Liver (tissue), 9 donors: ENCODE results near the gene CTXN2. TPM values are rescaled to one million over a fixed set of nuclear protein-coding genes. Genes with fewer than 3 reads are reported as not detected.

Experiments used
- DNase-seq: peaks from one replicate; pipeline ENCODE4 v3.0.0-alpha.2; 2017; ENCODE audit warnings: low spot score
- H3K27ac ChIP-seq, 2 donors: one replicate each; pipeline ENCODE4 v1.7.0; 2013; ENCODE audit warnings: inconsistent platforms in 2 of 2, low read length in 2 of 2, control low read depth in 1 of 2, low read depth in 1 of 2, mild to moderate bottlenecking in 1 of 2
- H3K27me3 ChIP-seq, 4 donors: one replicate each; pipeline versions ENCODE4 v1.6.1 to v1.7.0; 2013; ENCODE audit warnings: low read length in 3 of 4, inconsistent platforms in 1 of 4, mild to moderate bottlenecking in 1 of 4, moderate library complexity in 1 of 4; ENCODE audit not compliant: control insufficient read depth in 4 of 4, insufficient read depth in 4 of 4
- H3K36me3 ChIP-seq, 4 donors: one replicate each; pipeline versions ENCODE4 v1.6.1 to v1.7.0; 2013; ENCODE audit warnings: low read length in 3 of 4, mild to moderate bottlenecking in 3 of 4, low read depth in 1 of 4, moderate library complexity in 1 of 4; ENCODE audit not compliant: control insufficient read depth in 4 of 4, insufficient read depth in 3 of 4
- H3K4me1 ChIP-seq, 4 donors: one replicate each; pipeline versions ENCODE4 v1.6.1 to v1.7.0; 2013; ENCODE audit warnings: low read length in 3 of 4, mild to moderate bottlenecking in 3 of 4, moderate library complexity in 1 of 4; ENCODE audit not compliant: control insufficient read depth in 4 of 4, insufficient read depth in 4 of 4
- H3K4me3 ChIP-seq, 3 donors: one replicate each; pipeline versions ENCODE4 v1.6.1 to v1.7.0; 2013; ENCODE audit warnings: low read length in 3 of 3, control low read depth in 1 of 3, low read depth in 1 of 3, mild to moderate bottlenecking in 1 of 3
- H3K9ac ChIP-seq, 2 donors: one replicate each; pipeline ENCODE4 v1.7.0; 2013; ENCODE audit warnings: low read length in 2 of 2, mild to moderate bottlenecking in 2 of 2, moderate library complexity in 2 of 2, control low read depth in 1 of 2, low read depth in 1 of 2
- H3K9me3 ChIP-seq, 4 donors: one replicate each; pipeline versions ENCODE4 v1.6.1 to v1.7.0; 2013; ENCODE audit warnings: low read length in 3 of 4; ENCODE audit not compliant: control insufficient read depth in 4 of 4
- EGR1 ChIP-seq, 2 donors: IDR thresholded peaks; 2 replicates each; pipeline ENCODE4 v1.6.1; 2016 to 2018; ENCODE audit warnings: antibody characterized with exemption in 2 of 2, low read depth in 2 of 2
- FOXA1 ChIP-seq: IDR thresholded peaks from 2 replicates; pipeline ENCODE4 v1.6.1; 2016; ENCODE audit warnings: antibody characterized with exemption
- FOXA2 ChIP-seq: IDR thresholded peaks from 2 replicates; pipeline ENCODE4 v1.6.1; 2016; ENCODE audit warnings: antibody characterized with exemption
- GABPA ChIP-seq, 2 donors: IDR thresholded peaks in 1 of 2; conservative IDR thresholded peaks in 1 of 2; 2 replicates each; pipeline ENCODE4 v1.6.1; 2016; ENCODE audit warnings: antibody characterized with exemption in 2 of 2, mild to moderate bottlenecking in 1 of 2, moderate library complexity in 1 of 2
- HNF4A ChIP-seq, 2 donors: conservative IDR thresholded peaks; 2 replicates each; pipeline ENCODE4 v1.6.1; 2016; ENCODE audit warnings: antibody characterized with exemption in 2 of 2, mild to moderate bottlenecking in 2 of 2
- HNF4G ChIP-seq: IDR thresholded peaks from 2 replicates; pipeline ENCODE4 v1.6.1; 2016; ENCODE audit warnings: antibody characterized with exemption
- JUND ChIP-seq, 2 donors: IDR thresholded peaks; 2 replicates each; pipeline ENCODE4 v1.6.1; 2016; ENCODE audit warnings: antibody characterized with exemption in 2 of 2
- NR2F2 ChIP-seq: IDR thresholded peaks from 2 replicates; pipeline ENCODE4 v1.6.1; 2016; ENCODE audit warnings: antibody characterized with exemption
- RAD21 ChIP-seq, 2 donors: IDR thresholded peaks; 2 replicates each; pipeline ENCODE4 v1.6.1; 2016; ENCODE audit warnings: antibody characterized with exemption in 2 of 2, mild to moderate bottlenecking in 2 of 2
- RXRA ChIP-seq, 2 donors: IDR thresholded peaks; 2 replicates each; pipeline ENCODE4 v1.6.1; 2017 to 2018; ENCODE audit warnings: antibody characterized with exemption in 2 of 2, mild to moderate bottlenecking in 1 of 2
- SP1 ChIP-seq: IDR thresholded peaks from 2 replicates; pipeline ENCODE4 v1.6.1; 2018; ENCODE audit warnings: antibody characterized with exemption, mild to moderate bottlenecking
- TAF1 ChIP-seq: conservative IDR thresholded peaks from 2 replicates; pipeline ENCODE4 v1.6.1; 2016; ENCODE audit warnings: antibody characterized with exemption, mild to moderate bottlenecking
- YY1 ChIP-seq: IDR thresholded peaks from 2 replicates; pipeline ENCODE4 v1.6.1; 2016; ENCODE audit warnings: antibody characterized with exemption, mild to moderate bottlenecking
- WGBS: extraction: QIAGEN DNeasy Blood & Tissue Kit; methylation state at CpG from one replicate; pipeline ENCODE4 v1.1.7; 2013; 5-methylcytosine and 5-hydroxymethylcytosine counted together
- polyA plus RNA-seq, 2 donors: library from polyadenylated mRNA; stranded (reverse) in 1 of 2; unstranded in 1 of 2; fragments of 200-250 nt in 1 of 2; fragments of >200 nt in 1 of 2; fragmentation: Nextera tagmentation in 1 of 2; extraction: Ambion mirVana in 1 of 2; gene quantifications; one replicate each; pipeline versions ENCODE4 v1.2.1 to v1.2.3, GENCODE V29; 2013 to 2015
- total RNA-seq, 2 donors: library from RNA; depleted of rRNA; stranded (reverse); fragments of >200 nt; gene quantifications; one replicate each; pipeline ENCODE4 v1.2.3, GENCODE V29; 2014
- TF ChIP-seq, protein P1 (sequence below): IDR thresholded peaks from 2 replicates; pipeline ENCODE4 v1.6.1; 2016; ENCODE audit warnings: antibody characterized with exemption
- TF ChIP-seq, protein P2 (sequence below): IDR thresholded peaks from 2 replicates; pipeline ENCODE4 v1.6.1; 2016; ENCODE audit warnings: antibody characterized with exemption, mild to moderate bottlenecking
- TF ChIP-seq, protein P3 (sequence below): IDR thresholded peaks from 2 replicates; pipeline ENCODE4 v1.6.1; 2016; ENCODE audit warnings: antibody characterized with exemption
- TF ChIP-seq, protein P4 (sequence below): fragments of 150-350 bp; IDR thresholded peaks from 2 replicates; pipeline ENCODE4 v1.5.1; 2017; ENCODE audit warnings: improper control_type of control experiment, low read depth, low read length; ENCODE audit not compliant: missing input control
- TF ChIP-seq, protein P5 (sequence below): IDR thresholded peaks from 2 replicates; pipeline ENCODE4 v1.6.1; 2016; ENCODE audit warnings: antibody characterized with exemption
- donor health status: healthy.
- donor health status: healthy.
- donor health status: healthy.
- donor health status: healthy.
- donor health status: healthy.

CTXN2 gene
- total and polyA plus RNA-seq, 4 donors: not detected

DNA sequence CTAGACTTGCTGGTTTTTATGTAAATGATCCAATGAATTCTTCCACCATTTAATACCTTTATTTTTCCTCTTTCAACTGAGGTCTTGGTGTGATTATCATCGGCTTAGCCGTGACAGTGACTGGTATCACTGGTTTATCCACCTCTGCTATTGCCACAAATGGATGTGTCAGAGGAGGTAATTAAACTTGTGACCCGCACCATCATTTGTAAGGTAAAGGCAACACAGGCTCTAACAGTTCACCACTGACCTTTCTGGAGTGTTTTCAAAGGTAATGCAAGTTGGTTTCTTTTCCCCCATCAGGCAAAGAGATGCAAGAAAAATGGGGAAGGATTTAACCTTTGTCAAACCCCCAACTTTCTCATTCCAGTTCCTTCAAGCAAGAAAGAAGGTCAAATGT, 34.3 kb downstream of the CTXN2 start:
- 73% methylated on average over 3 of the region's 3 CpGs for WGBS
- peaks cover 0 to 3% (median 0%) of the 10 kb centered on the region in 4 donors for H3K27me3 ChIP-seq
- H3K36me3 ChIP-seq: no peaks in the 10 kb centered on the region
- no peak overlapping the region for H3K9ac ChIP-seq
- no peak overlapping the region for H3K4me3 ChIP-seq
- TF ChIP-seq FOXA1 (no peak), EGR1 (IDR thresholded peaks at IDR 0.05; ENCODE audit: low read depth in 2 of 2) (no peak), SP1 (no peak), RAD21 (IDR thresholded peaks at IDR 0.05) (no peak), YY1 (no peak)
- TF ChIP-seq, protein P1, sequence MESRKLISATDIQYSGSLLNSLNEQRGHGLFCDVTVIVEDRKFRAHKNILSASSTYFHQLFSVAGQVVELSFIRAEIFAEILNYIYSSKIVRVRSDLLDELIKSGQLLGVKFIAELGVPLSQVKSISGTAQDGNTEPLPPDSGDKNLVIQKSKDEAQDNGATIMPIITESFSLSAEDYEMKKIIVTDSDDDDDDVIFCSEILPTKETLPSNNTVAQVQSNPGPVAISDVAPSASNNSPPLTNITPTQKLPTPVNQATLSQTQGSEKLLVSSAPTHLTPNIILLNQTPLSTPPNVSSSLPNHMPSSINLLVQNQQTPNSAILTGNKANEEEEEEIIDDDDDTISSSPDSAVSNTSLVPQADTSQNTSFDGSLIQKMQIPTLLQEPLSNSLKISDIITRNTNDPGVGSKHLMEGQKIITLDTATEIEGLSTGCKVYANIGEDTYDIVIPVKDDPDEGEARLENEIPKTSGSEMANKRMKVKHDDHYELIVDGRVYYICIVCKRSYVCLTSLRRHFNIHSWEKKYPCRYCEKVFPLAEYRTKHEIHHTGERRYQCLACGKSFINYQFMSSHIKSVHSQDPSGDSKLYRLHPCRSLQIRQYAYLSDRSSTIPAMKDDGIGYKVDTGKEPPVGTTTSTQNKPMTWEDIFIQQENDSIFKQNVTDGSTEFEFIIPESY: no peak
- no peak overlapping the region for H3K27ac ChIP-seq
- no peaks in the 10 kb centered on the region for H3K4me1 ChIP-seq
- H3K9me3 ChIP-seq: no peaks in the 10 kb centered on the region
- DNase-seq: no peak

DNA sequence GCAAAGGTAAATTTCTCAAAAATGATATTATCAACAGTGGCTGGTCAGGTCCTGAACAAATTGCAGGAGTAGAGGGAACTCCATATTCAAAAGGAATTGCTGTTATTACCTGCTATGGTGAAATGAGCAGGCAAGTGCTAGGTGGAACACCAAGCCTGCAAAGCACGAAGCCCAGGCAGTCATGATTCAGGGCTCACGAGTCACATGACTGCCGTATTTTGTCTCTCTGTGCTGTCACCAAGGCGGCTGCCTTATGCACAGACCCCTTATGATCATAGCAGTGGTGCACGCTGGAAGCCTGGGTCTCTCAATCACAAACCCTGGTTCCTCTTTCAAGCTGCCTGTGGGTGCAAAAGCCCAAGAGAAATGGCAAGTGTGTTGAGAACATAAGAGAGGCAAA, 39.0 kb downstream of the CTXN2 start:
- Histone ChIP-seq H3K9me3 (no peaks in the 10 kb centered on the region), H3K4me3 (no peak overlapping the region), H3K9ac (no peak overlapping the region), H3K27ac (no peak overlapping the region), H3K36me3 (no peaks in the 10 kb centered on the region), H3K27me3 (no peaks in the 10 kb centered on the region), H3K4me1 (no peaks in the 10 kb centered on the region)
- TF ChIP-seq NR2F2 (no peak), JUND (IDR thresholded peaks at IDR 0.05) (no peak), GABPA (IDR thresholded peaks at IDR 0.05 in 1 of 2, conservative IDR thresholded peaks at IDR 0.05 in 1 of 2) (no peak), SP1 (no peak), FOXA1 (no peak), EGR1 (IDR thresholded peaks at IDR 0.05; ENCODE audit: low read depth in 2 of 2) (no peak)
- 81% methylated on average over 5 of the region's 5 CpGs for WGBS
- no peak for DNase-seq

DNA sequence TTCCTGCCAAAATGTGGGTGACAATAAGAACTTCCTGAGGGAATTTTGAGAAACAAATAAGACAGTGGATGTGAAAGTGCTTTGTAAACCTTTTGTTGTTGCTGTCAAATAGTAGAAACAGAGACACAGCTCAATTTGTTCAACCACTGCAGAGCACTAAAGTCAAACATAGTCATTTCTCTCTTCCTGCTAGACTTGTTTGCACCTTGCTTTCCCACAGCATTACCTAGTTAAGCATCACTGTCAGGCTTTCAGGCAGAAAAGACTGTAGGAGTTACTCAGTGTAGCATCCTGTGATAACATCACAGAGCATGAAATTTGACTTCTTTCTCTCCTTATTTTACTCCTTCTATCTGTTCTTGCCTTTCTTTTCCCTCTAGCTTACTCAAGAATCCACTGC, 41.8 kb downstream of the CTXN2 start:
- H3K27ac ChIP-seq: no peak overlapping the region
- peaks cover 0 to 2% (median 0%) of the 10 kb centered on the region in 4 donors for H3K27me3 ChIP-seq
- H3K4me1 ChIP-seq: no peaks in the 10 kb centered on the region
- H3K9ac ChIP-seq: no peak overlapping the region
- no peak overlapping the region for H3K4me3 ChIP-seq
- H3K9me3 ChIP-seq: no peaks in the 10 kb centered on the region
- TF ChIP-seq EGR1 (IDR thresholded peaks at IDR 0.05; ENCODE audit: low read depth in 2 of 2) (no peak), HNF4A (conservative IDR thresholded peaks at IDR 0.05) (no peak), RAD21 (IDR thresholded peaks at IDR 0.05) (no peak), SP1 (no peak), YY1 (no peak), FOXA2 (no peak), HNF4G (no peak), RXRA (IDR thresholded peaks at IDR 0.05) (no peak), JUND (IDR thresholded peaks at IDR 0.05) (no peak), NR2F2 (no peak), FOXA1 (no peak), TAF1 (no peak), GABPA (IDR thresholded peaks at IDR 0.05 in 1 of 2, conservative IDR thresholded peaks at IDR 0.05 in 1 of 2) (no peak)
- TF ChIP-seq, protein P2, sequence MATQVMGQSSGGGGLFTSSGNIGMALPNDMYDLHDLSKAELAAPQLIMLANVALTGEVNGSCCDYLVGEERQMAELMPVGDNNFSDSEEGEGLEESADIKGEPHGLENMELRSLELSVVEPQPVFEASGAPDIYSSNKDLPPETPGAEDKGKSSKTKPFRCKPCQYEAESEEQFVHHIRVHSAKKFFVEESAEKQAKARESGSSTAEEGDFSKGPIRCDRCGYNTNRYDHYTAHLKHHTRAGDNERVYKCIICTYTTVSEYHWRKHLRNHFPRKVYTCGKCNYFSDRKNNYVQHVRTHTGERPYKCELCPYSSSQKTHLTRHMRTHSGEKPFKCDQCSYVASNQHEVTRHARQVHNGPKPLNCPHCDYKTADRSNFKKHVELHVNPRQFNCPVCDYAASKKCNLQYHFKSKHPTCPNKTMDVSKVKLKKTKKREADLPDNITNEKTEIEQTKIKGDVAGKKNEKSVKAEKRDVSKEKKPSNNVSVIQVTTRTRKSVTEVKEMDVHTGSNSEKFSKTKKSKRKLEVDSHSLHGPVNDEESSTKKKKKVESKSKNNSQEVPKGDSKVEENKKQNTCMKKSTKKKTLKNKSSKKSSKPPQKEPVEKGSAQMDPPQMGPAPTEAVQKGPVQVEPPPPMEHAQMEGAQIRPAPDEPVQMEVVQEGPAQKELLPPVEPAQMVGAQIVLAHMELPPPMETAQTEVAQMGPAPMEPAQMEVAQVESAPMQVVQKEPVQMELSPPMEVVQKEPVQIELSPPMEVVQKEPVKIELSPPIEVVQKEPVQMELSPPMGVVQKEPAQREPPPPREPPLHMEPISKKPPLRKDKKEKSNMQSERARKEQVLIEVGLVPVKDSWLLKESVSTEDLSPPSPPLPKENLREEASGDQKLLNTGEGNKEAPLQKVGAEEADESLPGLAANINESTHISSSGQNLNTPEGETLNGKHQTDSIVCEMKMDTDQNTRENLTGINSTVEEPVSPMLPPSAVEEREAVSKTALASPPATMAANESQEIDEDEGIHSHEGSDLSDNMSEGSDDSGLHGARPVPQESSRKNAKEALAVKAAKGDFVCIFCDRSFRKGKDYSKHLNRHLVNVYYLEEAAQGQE: no peak
- TF ChIP-seq, protein P1: no peak
- TF ChIP-seq, protein P3, sequence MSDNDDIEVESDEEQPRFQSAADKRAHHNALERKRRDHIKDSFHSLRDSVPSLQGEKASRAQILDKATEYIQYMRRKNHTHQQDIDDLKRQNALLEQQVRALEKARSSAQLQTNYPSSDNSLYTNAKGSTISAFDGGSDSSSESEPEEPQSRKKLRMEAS: no peak
- TF ChIP-seq, protein P4, sequence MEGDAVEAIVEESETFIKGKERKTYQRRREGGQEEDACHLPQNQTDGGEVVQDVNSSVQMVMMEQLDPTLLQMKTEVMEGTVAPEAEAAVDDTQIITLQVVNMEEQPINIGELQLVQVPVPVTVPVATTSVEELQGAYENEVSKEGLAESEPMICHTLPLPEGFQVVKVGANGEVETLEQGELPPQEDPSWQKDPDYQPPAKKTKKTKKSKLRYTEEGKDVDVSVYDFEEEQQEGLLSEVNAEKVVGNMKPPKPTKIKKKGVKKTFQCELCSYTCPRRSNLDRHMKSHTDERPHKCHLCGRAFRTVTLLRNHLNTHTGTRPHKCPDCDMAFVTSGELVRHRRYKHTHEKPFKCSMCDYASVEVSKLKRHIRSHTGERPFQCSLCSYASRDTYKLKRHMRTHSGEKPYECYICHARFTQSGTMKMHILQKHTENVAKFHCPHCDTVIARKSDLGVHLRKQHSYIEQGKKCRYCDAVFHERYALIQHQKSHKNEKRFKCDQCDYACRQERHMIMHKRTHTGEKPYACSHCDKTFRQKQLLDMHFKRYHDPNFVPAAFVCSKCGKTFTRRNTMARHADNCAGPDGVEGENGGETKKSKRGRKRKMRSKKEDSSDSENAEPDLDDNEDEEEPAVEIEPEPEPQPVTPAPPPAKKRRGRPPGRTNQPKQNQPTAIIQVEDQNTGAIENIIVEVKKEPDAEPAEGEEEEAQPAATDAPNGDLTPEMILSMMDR: no peak
- TF ChIP-seq, protein P5, sequence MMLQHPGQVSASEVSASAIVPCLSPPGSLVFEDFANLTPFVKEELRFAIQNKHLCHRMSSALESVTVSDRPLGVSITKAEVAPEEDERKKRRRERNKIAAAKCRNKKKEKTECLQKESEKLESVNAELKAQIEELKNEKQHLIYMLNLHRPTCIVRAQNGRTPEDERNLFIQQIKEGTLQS: no peak
- no peak for DNase-seq
- H3K36me3 ChIP-seq: no peaks in the 10 kb centered on the region
